Measurements from ENCODE around the gene PRDM13.

- TF ChIP-seq ZNF8 (CRISPR knock-in tag; IDR thresholded peaks at IDR 0.05) (no peak), PATZ1 (CRISPR knock-in tag; IDR thresholded peaks at IDR 0.05; ENCODE audit: borderline replicate concordance) (no peak), CREB5 (CRISPR knock-in tag; IDR thresholded peaks at IDR 0.05; ENCODE audit: low read depth) (no peak), SNAI2 (CRISPR knock-in tag; IDR thresholded peaks at IDR 0.05) (no peak), ZFP3 (CRISPR knock-in tag; IDR thresholded peaks at IDR 0.05) (no peak), ARNTL (CRISPR knock-in tag; IDR thresholded peaks at IDR 0.05; ENCODE audit: borderline replicate concordance, low read depth) (no peak)
Measured at GRCh38 chr6:99591673-99592364, 14.8 kb upstream of the PRDM13 start.

All from SK-N-SH treated with all-trans-retinoic acid at 6 μM for 48 hours (cell line).